ENCODE data around the gene FHOD1.

FHOD1 gene

GRCh38 chr16:67199808-67200198 is 47.5 kb downstream of the FHOD1 start:
- intact Hi-C loops (cut with DNase I) = no loop called here
- DNase-seq = peak in 2 of 42 donors; percentile 31 to 48

- intact Hi-C loops (cut with DNase I) = no loop called here
- peak in 8 of 42 donors; percentile 23 to 57 (median 35) for DNase-seq
Observed at GRCh38 chr16:67199011-67199807, 48.1 kb downstream of the FHOD1 start, which contains the start of gene ELMO3. Gene ELMO3, plus strand, starts transcription at chr16:67199131. Its CDS starts 196 bp downstream, at chr16:67199327.

DNA sequence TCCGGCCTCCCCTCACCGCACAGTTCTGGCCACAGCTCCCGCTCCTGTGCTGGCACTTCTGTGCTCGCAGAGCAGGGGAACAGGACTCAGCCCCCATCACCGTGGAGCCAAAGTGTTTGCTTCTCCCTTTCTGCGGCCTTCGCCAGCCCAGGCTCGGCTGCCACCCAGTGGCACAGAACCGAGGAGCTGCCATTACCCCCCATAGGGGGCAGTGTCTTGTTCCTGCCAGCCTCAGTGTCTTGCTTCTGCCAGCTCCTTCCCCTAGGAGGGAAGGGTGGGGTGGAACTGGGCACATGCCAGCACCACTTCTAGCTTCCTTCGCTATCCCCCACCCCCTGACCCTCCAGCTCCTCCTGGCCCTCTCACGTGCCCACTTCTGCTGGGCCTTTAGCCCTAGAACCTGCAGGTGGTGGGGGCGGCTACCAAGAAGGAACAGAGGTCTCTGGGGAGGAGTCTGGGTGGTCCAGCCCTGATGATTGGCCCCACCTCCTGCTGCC is 49.0 kb downstream of the FHOD1 start:
- peak in 40 of 42 donors; percentile 40 to 83 (median 68) for DNase-seq
- intact Hi-C loops (cut with DNase I) = no loop called here

DNA sequence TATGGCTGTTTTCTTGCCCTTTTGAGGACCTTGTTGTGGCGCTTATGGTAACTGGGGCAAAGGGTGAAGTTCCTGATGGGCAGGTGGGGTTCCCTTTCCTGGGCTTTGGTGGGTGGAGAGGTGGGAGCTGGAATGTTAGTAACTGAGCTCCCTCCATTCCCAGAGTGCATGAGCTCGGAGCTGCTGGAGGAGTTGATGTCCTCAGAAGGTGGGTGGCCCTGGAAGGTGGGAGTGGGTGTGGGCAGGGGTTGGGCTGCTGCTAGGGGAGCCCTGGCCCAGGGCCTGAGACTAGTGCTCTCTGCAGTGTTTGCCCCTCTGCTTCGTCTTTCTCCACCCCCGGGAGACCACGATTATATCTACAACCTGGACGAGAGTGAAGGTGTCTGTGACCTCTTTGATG is 49.6 kb downstream of the FHOD1 start:
- no peak for DNase-seq
- intact Hi-C loops (cut with DNase I) = no loop called here

DNA sequence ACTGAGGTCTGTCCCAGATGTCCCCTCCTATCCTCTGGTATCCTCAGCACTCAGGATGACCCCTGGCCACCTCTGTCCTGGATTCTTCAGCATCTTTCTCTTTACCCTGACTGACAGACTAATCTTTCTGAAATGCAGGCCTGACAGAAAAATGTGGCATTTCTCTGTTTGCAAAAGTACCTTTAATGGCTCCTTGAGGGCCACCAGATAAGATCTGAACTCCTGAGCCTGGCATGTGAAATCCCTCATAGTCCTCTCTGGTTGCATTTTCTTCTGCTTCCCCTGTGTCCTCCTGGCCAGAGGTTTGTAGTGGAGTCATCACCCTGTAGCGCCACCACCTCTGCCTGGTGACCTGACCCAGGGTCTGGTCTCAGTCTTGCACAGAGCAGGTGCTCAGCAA is 50.4 kb downstream of the FHOD1 start:
- intact Hi-C loops (cut with DNase I) = no loop called here
- no peak for DNase-seq

DNA sequence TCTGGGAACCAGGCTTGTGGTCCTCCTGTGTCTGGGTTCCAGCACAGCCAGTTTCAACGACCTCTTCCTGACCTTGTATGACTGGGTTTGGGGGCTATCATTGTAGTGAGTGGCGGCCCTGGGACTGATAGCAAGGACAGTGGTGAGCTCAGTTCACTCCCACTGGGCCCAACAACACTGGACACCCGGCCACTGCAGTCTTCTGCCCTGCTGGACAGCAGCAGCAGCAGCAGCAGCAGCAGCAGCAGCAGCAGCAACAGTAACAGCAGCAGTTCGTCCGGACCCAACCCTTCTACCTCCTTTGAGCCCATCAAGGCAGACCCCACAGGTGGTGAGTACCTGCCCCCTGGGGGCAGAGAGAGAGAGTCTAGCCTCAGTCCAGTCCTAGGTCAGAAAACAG is 51.6 kb downstream of the FHOD1 start:
- intact Hi-C loops (cut with DNase I) = no loop called here
- DNase-seq = no peak

DNA sequence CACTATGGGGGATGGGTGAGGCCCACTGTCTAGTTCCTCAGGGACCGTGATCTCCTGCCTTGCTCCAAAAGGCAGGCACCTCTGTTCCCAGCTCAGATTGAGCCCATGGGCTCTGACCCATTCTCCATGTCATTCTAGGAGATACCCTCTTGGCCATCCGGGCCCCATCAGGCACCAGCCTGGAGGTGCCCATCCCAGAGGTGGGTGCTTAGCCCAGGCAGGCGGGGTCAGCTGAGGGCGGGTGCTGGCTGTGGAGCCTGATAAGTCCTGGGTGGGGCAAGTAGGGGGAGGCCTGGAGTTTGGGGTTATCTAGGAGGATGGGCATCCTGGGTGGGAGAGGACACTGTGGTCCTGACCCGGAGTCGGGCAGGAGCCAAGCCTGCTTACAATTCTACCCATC is 53.0 kb downstream of the FHOD1 start:
- intact Hi-C loops (cut with DNase I) = loop anchor here (5.0 kb wide), 1 partner anchor 33 kb away; the partner anchor contains the start of gene TMEM208
- DNase-seq = no peak

- intact Hi-C loops (cut with DNase I) = loop anchor here (5.0 kb wide), 1 partner anchor 34 kb away; the partner anchor contains the start of gene TMEM208
- no peak for DNase-seq
Observed at GRCh38 chr16:67193536-67193935, 53.7 kb downstream of the FHOD1 start.

DNA sequence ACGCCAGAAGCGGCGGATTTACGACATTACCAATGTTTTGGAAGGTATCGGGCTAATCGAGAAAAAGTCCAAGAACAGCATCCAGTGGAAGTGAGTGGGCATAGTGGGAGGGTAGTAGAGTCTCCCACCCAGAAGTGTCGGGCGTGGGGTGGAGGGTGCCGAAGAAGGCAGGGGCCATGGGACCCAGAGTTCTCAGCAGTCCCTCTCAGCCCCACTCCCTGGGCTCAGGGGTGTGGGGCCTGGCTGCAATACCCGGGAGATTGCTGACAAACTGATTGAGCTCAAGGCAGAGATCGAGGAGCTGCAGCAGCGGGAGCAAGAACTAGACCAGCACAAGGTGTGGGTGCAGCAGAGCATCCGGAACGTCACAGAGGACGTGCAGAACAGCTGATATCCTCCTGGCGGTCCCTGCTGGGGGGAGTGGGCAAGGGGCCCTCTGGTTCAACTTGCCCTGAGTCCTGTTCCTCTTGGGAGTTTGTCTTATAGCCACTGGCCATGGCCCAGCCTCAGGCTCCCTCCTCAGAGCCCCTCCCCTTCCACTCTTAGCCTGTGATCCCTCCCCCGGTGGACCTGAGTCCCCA is 54.4 kb downstream of the FHOD1 start:
- intact Hi-C loops (cut with DNase I) = loop anchor here (5.0 kb wide), 1 partner anchor 34 kb away; the partner anchor contains the start of gene TMEM208
- DNase-seq = no peak

GRCh38 chr16:67191995-67192681 is 55.1 kb downstream of the FHOD1 start, which contains the start of gene E2F4:
Gene E2F4, plus strand, starts transcription at chr16:67192155. Its CDS starts 73 bp downstream, at chr16:67192228.
- intact Hi-C loops (cut with DNase I) = loop anchor here (5.0 kb wide), 1 partner anchor 35 kb away; the partner anchor contains the start of gene TMEM208
- peak; percentile 88 to 98 (median 94) for DNase-seq

DNA sequence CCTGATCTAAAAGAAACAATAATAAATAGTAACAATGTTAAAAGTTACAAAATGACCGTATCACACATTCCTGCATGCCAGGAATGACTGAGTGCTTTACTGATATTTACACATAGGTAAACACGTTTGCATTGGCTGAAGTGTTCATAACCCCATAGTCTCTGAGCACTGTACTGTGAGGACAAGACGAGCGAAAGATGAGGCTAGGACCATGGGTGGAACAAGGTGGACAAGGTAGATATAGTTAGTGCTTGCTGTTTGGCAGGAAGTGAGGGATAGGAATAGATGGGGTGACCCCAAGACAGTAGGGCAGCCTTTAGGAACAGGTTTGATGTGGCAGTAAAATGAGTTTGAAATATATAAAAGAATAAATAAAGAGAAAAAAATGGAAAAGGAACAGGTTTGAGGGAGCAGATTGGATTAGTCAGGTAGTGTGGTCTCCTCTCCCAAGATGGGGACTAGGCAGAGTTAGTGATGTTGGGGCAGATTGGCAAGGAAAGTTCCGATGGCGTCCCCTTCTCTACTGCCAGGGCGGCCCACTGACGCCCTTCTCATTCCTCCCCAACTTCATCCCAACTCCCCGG is 55.8 kb downstream of the FHOD1 start:
- DNase-seq = no peak
- intact Hi-C loops (cut with DNase I) = loop anchor here (5.0 kb wide), 1 partner anchor 36 kb away; the partner anchor contains the start of gene TMEM208

GRCh38 chr16:67190448-67191399 is 56.6 kb downstream of the FHOD1 start:
- DNase-seq = no peak
- intact Hi-C loops (cut with DNase I) = loop anchor here (5.0 kb wide), 1 partner anchor 37 kb away; the partner anchor contains the start of gene TMEM208

GRCh38 chr16:67190041-67190440 is 57.2 kb downstream of the FHOD1 start, which contains the start of gene EXOC3L1:
Gene EXOC3L1, minus strand, starts transcription at chr16:67190136. Its CDS starts 460 bp downstream, at chr16:67189676.
- intact Hi-C loops (cut with DNase I) = loop anchor here (5.0 kb wide), 1 partner anchor 37 kb away; the partner anchor contains the start of gene TMEM208
- no peak for DNase-seq

DNA sequence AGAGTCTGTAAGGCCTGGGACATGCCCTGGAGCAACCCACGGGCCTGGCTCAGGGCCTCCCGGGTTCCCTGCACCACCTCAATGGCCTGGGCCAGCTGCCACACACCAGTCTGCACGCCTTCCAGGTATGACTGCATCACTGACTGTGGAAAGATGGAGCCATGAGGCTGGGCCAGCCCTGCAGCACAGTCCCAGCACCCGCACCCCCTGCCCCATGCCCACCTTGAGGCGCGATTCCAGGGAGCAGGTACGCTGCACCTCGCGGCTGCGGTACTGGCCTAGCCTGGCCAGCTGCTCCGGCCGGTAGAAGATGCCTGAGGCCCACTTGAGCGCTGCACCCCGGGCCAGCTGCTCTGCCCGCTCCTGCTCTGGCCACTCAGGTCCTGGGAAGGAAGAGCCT is 58.5 kb downstream of the FHOD1 start:
- intact Hi-C loops (cut with DNase I) = no loop called here

GRCh38 chr16:67188323-67188722 is 59.0 kb downstream of the FHOD1 start:
- intact Hi-C loops (cut with DNase I) = no loop called here

More for the DNA sequence above, 58.5 kb downstream of the FHOD1 start:
- DNase-seq = no peak

DNA sequence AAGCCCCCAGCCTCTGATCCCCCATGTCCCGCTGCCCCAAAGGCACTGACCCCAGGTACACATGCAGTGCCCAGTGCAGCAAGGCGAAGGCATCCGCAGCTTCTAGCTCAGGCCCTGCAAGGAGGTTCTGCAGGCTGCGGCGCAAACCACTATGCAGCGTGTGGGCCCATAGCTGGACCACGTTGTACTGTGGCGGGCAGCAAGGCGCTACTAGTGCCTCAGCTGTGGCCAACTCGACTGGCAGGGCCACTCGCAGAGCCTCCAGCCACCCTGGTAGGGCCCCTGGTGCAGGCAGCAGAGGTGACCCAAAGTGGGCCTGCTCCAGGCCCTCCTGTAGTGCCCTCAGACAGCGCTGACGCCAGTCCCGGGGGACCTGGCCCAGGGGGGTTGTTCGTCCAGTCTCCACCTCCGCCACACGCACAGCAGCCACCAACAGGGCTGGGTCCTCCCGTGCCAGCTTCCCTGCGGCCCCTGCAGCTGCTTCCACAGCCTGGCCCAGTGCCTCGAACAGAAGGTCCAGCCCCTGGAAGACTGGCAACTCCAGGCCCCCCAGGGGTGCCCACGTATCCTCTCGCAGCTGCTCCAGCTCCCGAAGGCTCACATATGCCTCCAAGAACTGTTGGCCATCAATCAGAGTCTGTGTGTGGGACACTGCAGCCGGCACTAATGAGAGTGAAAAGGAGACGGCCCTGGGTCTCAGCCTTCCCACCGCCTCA is 59.9 kb downstream of the FHOD1 start:
- intact Hi-C loops (cut with DNase I) = no loop called here

More at GRCh38 chr16:67188323-67188722, 59.0 kb downstream of the FHOD1 start:
- no peak for DNase-seq

DNA sequence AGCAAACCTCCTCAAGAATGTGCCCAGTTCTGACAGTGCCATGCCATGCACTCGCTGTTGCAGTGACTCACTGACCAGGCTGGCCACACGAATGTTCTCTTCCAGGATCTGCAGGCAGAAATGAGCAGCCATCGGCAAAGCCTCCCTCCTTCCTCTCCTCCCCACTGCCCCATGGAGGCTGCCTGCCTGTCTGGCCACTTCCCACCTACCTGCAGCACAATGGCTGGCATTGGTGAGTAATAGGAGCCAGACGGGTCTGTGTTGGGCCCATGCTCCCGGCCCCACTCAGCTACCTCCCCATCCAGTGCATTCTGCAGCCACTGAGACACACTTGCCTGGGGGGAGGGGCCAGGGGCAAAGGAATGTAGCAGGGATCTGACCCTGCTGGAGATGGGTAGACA is 60.7 kb downstream of the FHOD1 start:
- DNase-seq = no peak
- intact Hi-C loops (cut with DNase I) = no loop called here

More for the DNA sequence above, 59.9 kb downstream of the FHOD1 start:
- DNase-seq = no peak
